ENCODE data around the gene WASHC4.
"Not testable (repeated sequence)": the region's sequence is repeated elsewhere in the genome, so short reads cannot be mapped to it uniquely, and the experiment has no call there.

Gene WASHC4

GRCh38 chr12:105167346-105167745 is 59.8 kb downstream of the WASHC4 start:
- no peak for DNase-seq

GRCh38 chr12:105168006-105168405 is 60.5 kb downstream of the WASHC4 start:
- DNase-seq: no peak

- no peak for DNase-seq
Measured at GRCh38 chr12:105170139-105170538, 62.6 kb downstream of the WASHC4 start.

- no peak for DNase-seq
Measured at GRCh38 chr12:105171691-105172436, 64.3 kb downstream of the WASHC4 start.

- no peak for DNase-seq
Measured at GRCh38 chr12:105175397-105175990, 68.0 kb downstream of the WASHC4 start.

GRCh38 chr12:105177208-105177607 is 69.7 kb downstream of the WASHC4 start:
- DNase-seq: no peak

GRCh38 chr12:105179114-105179513 is 71.6 kb downstream of the WASHC4 start:
- not testable (repeated sequence) for DNase-seq

GRCh38 chr12:105183406-105183805 is 75.9 kb downstream of the WASHC4 start:
- DNase-seq: not testable (repeated sequence)

- not testable (repeated sequence) for DNase-seq
Measured at GRCh38 chr12:105183976-105184375, 76.4 kb downstream of the WASHC4 start.

GRCh38 chr12:105189293-105189692 is 81.8 kb downstream of the WASHC4 start:
- no peak for DNase-seq

- no peak for DNase-seq
Measured at GRCh38 chr12:105190530-105190929, 83.0 kb downstream of the WASHC4 start.

GRCh38 chr12:105192624-105193225 is 85.2 kb downstream of the WASHC4 start:
- no peak for DNase-seq

- DNase-seq: no peak
Measured at GRCh38 chr12:105194947-105195346, 87.4 kb downstream of the WASHC4 start.

GRCh38 chr12:105196090-105196489 is 88.6 kb downstream of the WASHC4 start:
- DNase-seq: no peak

GRCh38 chr12:105198961-105199360 is 91.4 kb downstream of the WASHC4 start:
- no peak for DNase-seq

GRCh38 chr12:105200385-105200784 is 92.9 kb downstream of the WASHC4 start:
- DNase-seq: no peak

GRCh38 chr12:105201299-105201698 is 93.8 kb downstream of the WASHC4 start:
- no peak for DNase-seq

- DNase-seq: no peak
Measured at GRCh38 chr12:105202202-105202601, 94.7 kb downstream of the WASHC4 start.

- DNase-seq: no peak
Measured at GRCh38 chr12:105204127-105204526, 96.6 kb downstream of the WASHC4 start.

- no peak for DNase-seq
Measured at GRCh38 chr12:105204916-105205315, 97.4 kb downstream of the WASHC4 start.

- DNase-seq: no peak
Measured at GRCh38 chr12:105205322-105206048, 98.0 kb downstream of the WASHC4 start.

- no peak for DNase-seq
Measured at GRCh38 chr12:105206686-105207374, 99.3 kb downstream of the WASHC4 start.

GRCh38 chr12:105209091-105209490 is 101.6 kb downstream of the WASHC4 start:
- no peak for DNase-seq
